Cardiac muscle cell (in vitro differentiated cells and primary cell): ENCODE results near the gene KDM4B. TPM values are rescaled to one million over a fixed set of nuclear protein-coding genes. Genes with fewer than 3 reads are reported as not detected.
A peak's percentile ranks its signal among the peaks of the same experiment; 100 is the strongest.

Experiments used
- DNase-seq, 2 donors: peaks; one replicate each; pipeline versions ENCODE4 v3.0.0 to v3.0.0-alpha.2; 2010 to 2017; ENCODE audit warnings: low read depth in 1 of 2, low spot score in 1 of 2
- H3K27ac ChIP-seq: fragments of 200-600 bp; sonication (generic); 2 replicates; pipeline ENCODE4 v1.5.1; 2016
- H3K27me3 ChIP-seq: fragments of 200-600 bp; sonication (generic); 2 replicates; pipeline ENCODE4 v1.6.0; 2016; ENCODE audit warnings: control low read depth
- H3K36me3 ChIP-seq: fragments of 200-600 bp; sonication (generic); 2 replicates; pipeline ENCODE4 v1.5.1; 2016; ENCODE audit warnings: control low read depth
- H3K4me1 ChIP-seq: fragments of 200-600 bp; sonication (generic); 2 replicates; pipeline ENCODE4 v1.8.1; 2017; ENCODE audit warnings: low read depth, mild to moderate bottlenecking, mixed run types
- H3K4me3 ChIP-seq: fragments of 200-600 bp; sonication (generic); 2 replicates; pipeline ENCODE4 v1.5.1; 2016; ENCODE audit warnings: mild to moderate bottlenecking
- H3K9me3 ChIP-seq: fragments of 200-600 bp; sonication (generic); 2 replicates; pipeline ENCODE4 v1.5.1; 2017; ENCODE audit warnings: low read depth, mild to moderate bottlenecking, control low read depth
- CTCF ChIP-seq: IDR thresholded peaks from 2 replicates; pipeline ENCODE4 v1.5.1; 2012; ENCODE audit warnings: low read depth, mild to moderate bottlenecking, low read length
- polyA plus RNA-seq: library from polyadenylated mRNA; unstranded; fragments of >200 nt; fragmentation: Nextera tagmentation; extraction: Ambion mirVana; gene quantifications from 2 replicates; pipeline ENCODE4 v1.2.1, GENCODE V29; 2016
- total RNA-seq: library from RNA; depleted of rRNA; stranded (reverse); fragments of >200 nt; gene quantifications from 2 replicates; pipeline ENCODE4 v1.2.3, GENCODE V29; 2016

Gene KDM4B
- total and polyA plus RNA-seq, 2 experiments from 2014 or later: 74.6 to 90.6 TPM

- H3K36me3 ChIP-seq: peaks cover 11% of the 10 kb centered on the region
- no peaks in the 10 kb centered on the region for H3K4me1 ChIP-seq
- H3K4me3 ChIP-seq: no peak overlapping the region
- H3K9me3 ChIP-seq: no peaks in the 10 kb centered on the region
- no peak for TF ChIP-seq CTCF
- DNase-seq: peak; percentile 18 to 34
- H3K27me3 ChIP-seq: no peaks in the 10 kb centered on the region
- no peak overlapping the region for H3K27ac ChIP-seq
These were observed 88.9 kb downstream of the KDM4B start for GRCh38 chr19:5057860-5058259.

GRCh38 chr19:5058521-5059212, 89.8 kb downstream of the KDM4B start:
- Histone ChIP-seq H3K27ac (no peak overlapping the region), H3K4me1 (no peaks in the 10 kb centered on the region), H3K27me3 (no peaks in the 10 kb centered on the region), H3K4me3 (no peak overlapping the region), H3K36me3 (peaks cover 17% of the 10 kb centered on the region), H3K9me3 (no peaks in the 10 kb centered on the region)
- TF ChIP-seq CTCF: no peak
- peak in 1 of 2 donors; percentile 38 for DNase-seq

DNA sequence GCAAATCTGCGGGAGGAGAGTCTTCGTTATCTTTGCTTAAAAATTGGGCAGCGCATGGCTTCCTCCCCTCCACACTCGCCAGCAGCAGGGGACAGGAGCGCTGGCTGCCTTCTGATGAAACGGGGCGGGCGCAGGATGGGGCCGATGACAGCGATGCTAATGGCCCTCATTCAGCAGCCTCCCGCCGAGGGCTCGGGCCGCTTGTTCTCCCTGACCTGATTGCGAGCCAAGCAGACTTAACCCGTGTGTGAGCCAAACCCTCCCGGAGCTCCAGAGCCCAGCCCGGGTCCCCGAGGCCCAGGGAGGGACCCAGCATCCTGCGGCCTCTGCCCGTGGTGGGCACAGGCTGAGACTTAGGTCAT, 90.3 kb downstream of the KDM4B start:
- peaks cover 17% of the 10 kb centered on the region for H3K36me3 ChIP-seq
- no peak overlapping the region for H3K4me3 ChIP-seq
- H3K27me3 ChIP-seq: no peaks in the 10 kb centered on the region
- no peak overlapping the region for H3K27ac ChIP-seq
- H3K4me1 ChIP-seq: no peaks in the 10 kb centered on the region
- no peak for TF ChIP-seq CTCF
- H3K9me3 ChIP-seq: no peaks in the 10 kb centered on the region
- DNase-seq: peak in 1 of 2 donors; percentile 14

DNA sequence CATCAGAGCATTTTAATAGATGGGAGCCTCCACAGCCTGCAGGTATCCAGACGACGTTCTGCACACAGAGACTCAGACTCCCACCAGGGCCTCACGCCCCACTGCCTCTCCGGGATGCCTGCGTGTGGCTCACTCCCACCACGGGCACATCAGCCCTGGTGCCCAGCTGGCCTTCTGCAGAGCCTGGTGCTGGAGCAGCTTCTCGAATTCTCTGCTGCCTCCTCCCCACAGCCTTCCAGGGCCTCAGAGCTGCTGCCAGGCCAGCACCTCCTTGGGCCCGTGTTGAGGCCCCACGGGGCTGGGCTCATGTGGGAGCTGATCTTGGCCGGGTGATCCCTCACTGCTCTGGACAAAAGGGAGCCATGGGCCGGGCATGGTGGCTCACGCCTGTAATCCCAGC, 90.9 kb downstream of the KDM4B start:
- no peak for DNase-seq
- no peak overlapping the region for H3K27ac ChIP-seq
- H3K36me3 ChIP-seq: peaks cover 17% of the 10 kb centered on the region
- no peaks in the 10 kb centered on the region for H3K9me3 ChIP-seq
- H3K27me3 ChIP-seq: no peaks in the 10 kb centered on the region
- no peak overlapping the region for H3K4me3 ChIP-seq
- H3K4me1 ChIP-seq: no peaks in the 10 kb centered on the region
- no peak for TF ChIP-seq CTCF

DNA sequence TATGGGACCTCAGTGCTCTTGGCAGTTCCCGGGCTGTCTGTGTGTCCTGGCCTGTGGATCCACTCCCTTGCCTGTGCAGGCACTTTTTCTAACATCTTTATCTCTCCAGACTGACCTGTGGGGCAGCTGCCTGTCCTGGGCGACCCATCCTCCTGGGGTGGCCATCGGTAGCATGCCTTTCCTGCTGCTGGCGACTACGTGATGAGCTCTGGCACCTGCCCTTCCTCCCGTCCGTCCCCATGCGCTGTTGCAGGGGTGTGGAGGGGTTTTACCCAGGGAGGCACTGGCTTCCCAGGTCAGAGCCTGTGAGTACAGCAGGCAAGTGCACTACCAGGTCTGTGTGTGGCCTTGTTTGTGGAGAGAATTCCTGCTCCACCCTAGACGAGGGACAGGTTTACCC, 93.3 kb downstream of the KDM4B start:
- H3K4me1 ChIP-seq: no peaks in the 10 kb centered on the region
- no peaks in the 10 kb centered on the region for H3K9me3 ChIP-seq
- no peak for TF ChIP-seq CTCF
- H3K27me3 ChIP-seq: no peaks in the 10 kb centered on the region
- no peak overlapping the region for H3K4me3 ChIP-seq
- no peak overlapping the region for H3K27ac ChIP-seq
- no peak for DNase-seq
- H3K36me3 ChIP-seq: peaks cover 25% of the 10 kb centered on the region
